ENCODE results near the gene SORCS3.

Gene SORCS3

DNA sequence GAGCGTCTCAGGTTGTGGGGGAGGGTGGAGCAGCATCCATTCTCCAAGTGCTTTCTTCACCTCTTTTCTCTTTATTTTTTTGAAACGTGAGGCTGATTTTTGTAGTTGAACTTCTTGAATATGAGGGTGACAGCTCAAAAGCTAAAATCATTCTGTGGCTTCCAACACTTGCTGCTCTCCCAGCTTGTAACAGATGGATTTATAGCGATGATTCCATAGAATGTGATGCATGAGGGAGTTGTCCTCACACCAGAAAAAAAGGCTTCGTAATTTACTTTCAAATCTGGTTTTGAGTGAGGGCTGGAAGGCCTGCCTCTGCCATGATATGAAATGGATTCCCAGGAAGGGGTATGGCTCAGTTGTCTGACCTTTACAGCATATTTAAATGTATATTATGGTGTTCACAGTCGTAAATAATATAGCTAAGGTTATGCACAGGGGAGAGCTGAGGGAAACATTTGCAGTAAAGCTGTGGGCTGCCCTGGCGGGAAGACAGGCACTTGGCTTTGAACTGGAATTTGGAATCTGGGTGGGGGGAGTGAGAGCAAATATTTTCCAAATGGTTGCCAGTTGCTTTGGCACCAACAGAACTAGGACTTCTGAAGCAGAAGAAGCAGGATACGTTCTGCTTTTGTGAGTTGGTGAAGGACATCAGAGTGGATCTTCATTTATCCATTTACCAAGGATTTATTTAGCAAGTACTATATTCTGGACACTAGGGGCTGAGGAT, 166.7 kb downstream of the SORCS3 start:
- Mint-ChIP-seq H3K9me3 (no peaks in the 10 kb centered on the region), H3K27ac (no peak overlapping the region), H3K4me3 (no peak overlapping the region), H3K4me1 (peaks cover 13% of the 10 kb centered on the region), H3K36me3 (ENCODE audit: low read depth) (no peaks in the 10 kb centered on the region), H3K27me3 (ENCODE audit: low read depth, poor library complexity) (peaks cover 5% of the 10 kb centered on the region)
- no peak for DNase-seq
- TF ChIP-seq CTCF (IDR thresholded peaks at IDR 0.05), result no peak

GRCh38 chr10:104809288-104810090, 168.4 kb downstream of the SORCS3 start:
- Mint-ChIP-seq H3K27me3 (ENCODE audit: low read depth, poor library complexity) (peaks cover 3% of the 10 kb centered on the region), H3K4me3 (no peak overlapping the region), H3K4me1 (peaks cover 13% of the 10 kb centered on the region), H3K36me3 (ENCODE audit: low read depth) (no peaks in the 10 kb centered on the region), H3K9me3 (no peaks in the 10 kb centered on the region), H3K27ac (no peak overlapping the region)
- no peak for DNase-seq
- no peak for TF ChIP-seq CTCF (IDR thresholded peaks at IDR 0.05)

- Mint-ChIP-seq H3K27ac (no peak overlapping the region), H3K9me3 (no peaks in the 10 kb centered on the region), H3K36me3 (ENCODE audit: low read depth) (no peaks in the 10 kb centered on the region), H3K4me1 (peaks cover 13% of the 10 kb centered on the region), H3K27me3 (ENCODE audit: low read depth, poor library complexity) (peaks cover 3% of the 10 kb centered on the region), H3K4me3 (no peak overlapping the region)
- no peak for TF ChIP-seq CTCF (IDR thresholded peaks at IDR 0.05)
- no peak for DNase-seq
These were observed 170.1 kb downstream of the SORCS3 start for GRCh38 chr10:104811166-104811565.

DNA sequence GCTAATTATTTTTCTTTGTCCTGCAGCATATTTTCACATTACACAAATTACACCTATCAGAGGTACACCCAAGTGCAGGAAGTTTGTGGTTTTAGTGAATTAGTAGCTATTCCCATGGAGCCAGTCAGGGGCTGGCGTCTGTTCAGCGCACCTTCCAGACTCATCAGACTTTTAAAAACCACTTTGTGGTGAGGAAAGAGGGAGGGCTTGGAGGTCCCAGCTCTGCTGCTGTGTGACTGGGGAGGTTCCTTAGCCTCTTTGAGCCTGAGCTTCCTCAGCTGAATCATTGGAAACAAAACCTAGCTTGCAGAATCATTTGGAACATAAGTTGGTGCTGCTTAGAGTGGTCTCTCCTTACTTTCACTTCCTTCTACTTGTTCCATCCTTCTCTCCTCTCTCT, 175.4 kb downstream of the SORCS3 start:
- no peaks in the 10 kb centered on the region for H3K4me1 Mint-ChIP-seq
- TF ChIP-seq CTCF (IDR thresholded peaks at IDR 0.05), result no peak

GRCh38 chr10:104819731-104820130, 178.6 kb downstream of the SORCS3 start:
- H3K27me3 Mint-ChIP-seq (ENCODE audit: low read depth, poor library complexity), result peaks cover 23% of the 10 kb centered on the region

More for the DNA sequence above, 175.4 kb downstream of the SORCS3 start:
- Mint-ChIP-seq H3K4me3 (no peak overlapping the region), H3K9me3 (no peaks in the 10 kb centered on the region), H3K36me3 (ENCODE audit: low read depth) (no peaks in the 10 kb centered on the region), H3K27ac (no peak overlapping the region), H3K27me3 (ENCODE audit: low read depth, poor library complexity) (peaks cover 19% of the 10 kb centered on the region)
- DNase-seq, result no peak

More at GRCh38 chr10:104819731-104820130, 178.6 kb downstream of the SORCS3 start:
- no peak overlapping the region for H3K4me3 Mint-ChIP-seq
- no peaks in the 10 kb centered on the region for H3K9me3 Mint-ChIP-seq
- no peak for TF ChIP-seq CTCF (IDR thresholded peaks at IDR 0.05)
- H3K4me1 Mint-ChIP-seq, result no peaks in the 10 kb centered on the region
- DNase-seq, result no peak
- no peaks in the 10 kb centered on the region for H3K36me3 Mint-ChIP-seq (ENCODE audit: low read depth)
- H3K27ac Mint-ChIP-seq, result no peak overlapping the region
